ENCODE measurements around the gene PCMT1. TPM values are rescaled to one million over a fixed set of nuclear protein-coding genes. Genes with fewer than 3 reads are reported as not detected.

The PCMT1 gene
- total and polyA plus RNA-seq, 10 of the 15 experiments (the other 5 are each of a cell fraction or from before 2014, with no cell fraction given) = 48.5 to 126 (median 81.2) TPM

DNA sequence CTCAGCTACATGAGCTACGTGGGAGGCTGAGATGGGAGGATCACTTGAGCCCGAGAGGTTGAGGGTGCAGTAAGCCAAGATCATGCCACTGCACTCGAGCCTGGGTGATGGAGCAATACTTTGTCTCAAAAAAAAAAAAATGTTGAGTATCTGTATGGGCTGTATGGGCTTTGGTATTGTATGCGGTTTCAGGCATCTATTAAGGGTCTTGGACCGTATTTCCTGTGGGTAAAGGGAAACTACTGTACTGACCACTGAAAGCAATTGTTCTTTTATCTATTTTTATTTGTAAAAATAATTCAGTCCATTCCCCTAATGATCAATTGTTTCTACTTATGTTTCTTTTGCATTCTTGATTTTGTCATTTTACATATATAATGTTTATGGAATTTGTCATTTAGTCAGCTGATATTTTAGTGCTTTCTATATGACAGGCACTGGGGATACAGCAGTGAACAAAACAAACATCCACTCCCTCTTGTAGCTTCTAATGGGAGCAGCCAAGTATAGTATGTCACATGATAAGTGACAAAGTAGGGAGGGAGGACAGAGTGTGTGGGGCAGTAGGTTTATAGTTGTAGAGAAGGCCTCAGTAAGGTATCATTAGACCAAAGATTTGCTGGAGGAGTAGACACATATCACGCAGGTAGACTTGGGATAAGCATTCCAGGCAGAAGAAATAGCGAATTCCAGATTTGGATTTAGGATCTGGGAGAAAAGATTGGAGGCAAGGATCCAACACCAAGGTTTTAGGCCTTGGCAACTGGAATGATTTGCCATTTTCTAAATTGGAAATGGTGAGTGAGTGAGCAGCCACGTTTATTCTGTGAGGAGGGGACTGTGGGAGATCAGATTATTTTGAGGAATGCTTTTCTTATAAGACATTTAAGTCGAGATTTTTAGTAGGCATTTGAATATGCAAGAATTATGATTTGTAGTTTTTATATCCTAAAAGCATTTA, 6.0 kb downstream of the PCMT1 start (continued):
- TF ChIP-seq, protein P1, sequence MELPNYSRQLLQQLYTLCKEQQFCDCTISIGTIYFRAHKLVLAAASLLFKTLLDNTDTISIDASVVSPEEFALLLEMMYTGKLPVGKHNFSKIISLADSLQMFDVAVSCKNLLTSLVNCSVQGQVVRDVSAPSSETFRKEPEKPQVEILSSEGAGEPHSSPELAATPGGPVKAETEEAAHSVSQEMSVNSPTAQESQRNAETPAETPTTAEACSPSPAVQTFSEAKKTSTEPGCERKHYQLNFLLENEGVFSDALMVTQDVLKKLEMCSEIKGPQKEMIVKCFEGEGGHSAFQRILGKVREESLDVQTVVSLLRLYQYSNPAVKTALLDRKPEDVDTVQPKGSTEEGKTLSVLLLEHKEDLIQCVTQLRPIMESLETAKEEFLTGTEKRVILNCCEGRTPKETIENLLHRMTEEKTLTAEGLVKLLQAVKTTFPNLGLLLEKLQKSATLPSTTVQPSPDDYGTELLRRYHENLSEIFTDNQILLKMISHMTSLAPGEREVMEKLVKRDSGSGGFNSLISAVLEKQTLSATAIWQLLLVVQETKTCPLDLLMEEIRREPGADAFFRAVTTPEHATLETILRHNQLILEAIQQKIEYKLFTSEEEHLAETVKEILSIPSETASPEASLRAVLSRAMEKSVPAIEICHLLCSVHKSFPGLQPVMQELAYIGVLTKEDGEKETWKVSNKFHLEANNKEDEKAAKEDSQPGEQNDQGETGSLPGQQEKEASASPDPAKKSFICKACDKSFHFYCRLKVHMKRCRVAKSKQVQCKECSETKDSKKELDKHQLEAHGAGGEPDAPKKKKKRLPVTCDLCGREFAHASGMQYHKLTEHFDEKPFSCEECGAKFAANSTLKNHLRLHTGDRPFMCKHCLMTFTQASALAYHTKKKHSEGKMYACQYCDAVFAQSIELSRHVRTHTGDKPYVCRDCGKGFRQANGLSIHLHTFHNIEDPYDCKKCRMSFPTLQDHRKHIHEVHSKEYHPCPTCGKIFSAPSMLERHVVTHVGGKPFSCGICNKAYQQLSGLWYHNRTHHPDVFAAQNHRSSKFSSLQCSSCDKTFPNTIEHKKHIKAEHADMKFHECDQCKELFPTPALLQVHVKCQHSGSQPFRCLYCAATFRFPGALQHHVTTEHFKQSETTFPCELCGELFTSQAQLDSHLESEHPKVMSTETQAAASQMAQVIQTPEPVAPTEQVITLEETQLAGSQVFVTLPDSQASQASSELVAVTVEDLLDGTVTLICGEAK (IDR thresholded peaks at IDR 0.05; ENCODE audit: borderline replicate concordance) = no peak
- TF ChIP-seq ETV6 (conservative IDR thresholded peaks at IDR 0.05 in 1 of 2, IDR thresholded peaks at IDR 0.05 in 1 of 2; ENCODE audit: borderline replicate concordance in 1 of 2, low read depth in 1 of 2) (no peak), SUZ12 (IDR thresholded peaks at IDR 0.05; ENCODE audit: unreplicated experiment) (no peak), EED (IDR thresholded peaks at IDR 0.05; ENCODE audit: low read depth) (0 out of 2 replicates have a peak, but pooled peaks have one; percentile 16), CREB1 (IDR thresholded peaks at IDR 0.05; ENCODE audit: low read depth) (no peak), JUND (IDR thresholded peaks at IDR 0.05; ENCODE audit: low read depth, low read length) (no peak), TCF12 (IDR thresholded peaks at IDR 0.05; ENCODE audit: low read depth, low read length) (no peak), MEF2A (IDR thresholded peaks at IDR 0.05; ENCODE audit: insufficient read depth, low read depth, low read length) (peak; percentile 74), TCF3 (IDR thresholded peaks at IDR 0.05; ENCODE audit: borderline replicate concordance, insufficient read depth, low read depth, low read length) (no peak), ZBED1 (IDR thresholded peaks at IDR 0.05; ENCODE audit: borderline replicate concordance) (no peak), E2F4 (IDR thresholded peaks at IDR 0.05; ENCODE audit: low read depth, low read length) (no peak), EGR1 (IDR thresholded peaks at IDR 0.05; ENCODE audit: borderline replicate concordance in 1 of 2, low read depth in 2 of 2, low read length in 2 of 2) (no peak), FOXM1 (IDR thresholded peaks at IDR 0.05; ENCODE audit: low read depth, low read length) (peak; percentile 43; the same call in 1 of the 2 replicates), SREBF1 (IDR thresholded peaks at IDR 0.05; ENCODE audit: low read length) (no peak), TCF7 (IDR thresholded peaks at IDR 0.05; ENCODE audit: borderline replicate concordance) (0 out of 2 replicates have a peak, but pooled peaks have one; percentile 53)
- TF ChIP-seq, protein P2, sequence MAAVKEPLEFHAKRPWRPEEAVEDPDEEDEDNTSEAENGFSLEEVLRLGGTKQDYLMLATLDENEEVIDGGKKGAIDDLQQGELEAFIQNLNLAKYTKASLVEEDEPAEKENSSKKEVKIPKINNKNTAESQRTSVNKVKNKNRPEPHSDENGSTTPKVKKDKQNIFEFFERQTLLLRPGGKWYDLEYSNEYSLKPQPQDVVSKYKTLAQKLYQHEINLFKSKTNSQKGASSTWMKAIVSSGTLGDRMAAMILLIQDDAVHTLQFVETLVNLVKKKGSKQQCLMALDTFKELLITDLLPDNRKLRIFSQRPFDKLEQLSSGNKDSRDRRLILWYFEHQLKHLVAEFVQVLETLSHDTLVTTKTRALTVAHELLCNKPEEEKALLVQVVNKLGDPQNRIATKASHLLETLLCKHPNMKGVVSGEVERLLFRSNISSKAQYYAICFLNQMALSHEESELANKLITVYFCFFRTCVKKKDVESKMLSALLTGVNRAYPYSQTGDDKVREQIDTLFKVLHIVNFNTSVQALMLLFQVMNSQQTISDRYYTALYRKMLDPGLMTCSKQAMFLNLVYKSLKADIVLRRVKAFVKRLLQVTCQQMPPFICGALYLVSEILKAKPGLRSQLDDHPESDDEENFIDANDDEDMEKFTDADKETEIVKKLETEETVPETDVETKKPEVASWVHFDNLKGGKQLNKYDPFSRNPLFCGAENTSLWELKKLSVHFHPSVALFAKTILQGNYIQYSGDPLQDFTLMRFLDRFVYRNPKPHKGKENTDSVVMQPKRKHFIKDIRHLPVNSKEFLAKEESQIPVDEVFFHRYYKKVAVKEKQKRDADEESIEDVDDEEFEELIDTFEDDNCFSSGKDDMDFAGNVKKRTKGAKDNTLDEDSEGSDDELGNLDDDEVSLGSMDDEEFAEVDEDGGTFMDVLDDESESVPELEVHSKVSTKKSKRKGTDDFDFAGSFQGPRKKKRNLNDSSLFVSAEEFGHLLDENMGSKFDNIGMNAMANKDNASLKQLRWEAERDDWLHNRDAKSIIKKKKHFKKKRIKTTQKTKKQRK (IDR thresholded peaks at IDR 0.05; ENCODE audit: low read depth, low read length) = no peak
